ENCODE data around the gene GPR146. TPM values are rescaled to one million over a fixed set of nuclear protein-coding genes. Genes with fewer than 3 reads are reported as not detected.

GPR146 gene
- total RNA-seq, 4 donors from 2014 or later: 9.2 to 14.5 TPM; not detected in 2

GRCh38 chr7:1014681-1015080 lies 29.7 kb upstream of the GPR146 start:
- no peak overlapping the region for H3K27ac ChIP-seq
- in situ Hi-C loops (cut with MboI; ENCODE audit: low pct_ligation_motif_present in 1 of 4, low pct_unique_long_range_greater_than_20kb in 1 of 4, low sequenced_read_pairs in 3 of 4) (no loop called here), intact Hi-C loops (cut with DNase I; ENCODE audit: low total_unique reads) (no loop called here)
- 76% methylated on average over 18 of the region's 20 CpGs; no CpG with 5 or more reads in 1 of the 2 donors for WGBS, 2 donors (ENCODE audit: low coverage in 1 of 2)
- H3K4me3 ChIP-seq: no peak overlapping the region
- no peak for DNase-seq
- no peaks in the 10 kb centered on the region for H3K9me3 ChIP-seq
- no peaks in the 10 kb centered on the region for H3K27me3 ChIP-seq
- H3K4me1 ChIP-seq: no peaks in the 10 kb centered on the region
- no peaks in the 10 kb centered on the region for H3K36me3 ChIP-seq
- TF ChIP-seq POLR2AphosphoS5 (IDR thresholded peaks at IDR 0.05) (no peak), EP300 (IDR thresholded peaks at IDR 0.05; ENCODE audit: low read depth) (no peak), CTCF (IDR thresholded peaks at IDR 0.05) (no peak), POLR2A (IDR thresholded peaks at IDR 0.05) (no peak)

GRCh38 chr7:1015196-1016121 lies 28.9 kb upstream of the GPR146 start:
- H3K27me3 ChIP-seq: no peaks in the 10 kb centered on the region
- in situ Hi-C loops (cut with MboI; ENCODE audit: low pct_ligation_motif_present in 1 of 4, low pct_unique_long_range_greater_than_20kb in 1 of 4, low sequenced_read_pairs in 3 of 4): no loop called here
- no peak for DNase-seq
- H3K9me3 ChIP-seq: no peaks in the 10 kb centered on the region
- WGBS, 2 donors (ENCODE audit: low coverage in 1 of 2): 81 to 86% methylated on average over 5 to 28 of the region's 28 CpGs
- TF ChIP-seq POLR2A (IDR thresholded peaks at IDR 0.05) (no peak), POLR2AphosphoS5 (IDR thresholded peaks at IDR 0.05) (no peak)
- no peaks in the 10 kb centered on the region for H3K36me3 ChIP-seq
- no peak overlapping the region for H3K27ac ChIP-seq
- no peaks in the 10 kb centered on the region for H3K4me1 ChIP-seq
- H3K4me3 ChIP-seq: no peak overlapping the region
- intact Hi-C loops (cut with DNase I; ENCODE audit: low total_unique reads): no loop called here

- DNase-seq: no peak
- no peak overlapping the region for H3K4me3 ChIP-seq
- TF ChIP-seq CTCF (IDR thresholded peaks at IDR 0.05) (no peak), POLR2A (IDR thresholded peaks at IDR 0.05) (no peak), EP300 (IDR thresholded peaks at IDR 0.05; ENCODE audit: low read depth) (no peak), POLR2AphosphoS5 (IDR thresholded peaks at IDR 0.05) (no peak)
- H3K9me3 ChIP-seq: no peaks in the 10 kb centered on the region
- 91% methylated on average over 30 of the region's 51 CpGs; no CpG with 5 or more reads in 1 of the 2 donors for WGBS, 2 donors (ENCODE audit: low coverage in 1 of 2)
- H3K27ac ChIP-seq: no peak overlapping the region
- intact Hi-C loops (cut with DNase I; ENCODE audit: low total_unique reads) (no loop called here), in situ Hi-C loops (cut with MboI; ENCODE audit: low pct_ligation_motif_present in 1 of 4, low pct_unique_long_range_greater_than_20kb in 1 of 4, low sequenced_read_pairs in 3 of 4) (no loop called here)
- H3K4me1 ChIP-seq: no peaks in the 10 kb centered on the region
- no peaks in the 10 kb centered on the region for H3K27me3 ChIP-seq
- H3K36me3 ChIP-seq: no peaks in the 10 kb centered on the region
Measured at GRCh38 chr7:1016577-1017531, 27.5 kb upstream of the GPR146 start.

- Histone ChIP-seq H3K4me1 (no peaks in the 10 kb centered on the region), H3K36me3 (no peaks in the 10 kb centered on the region), H3K9me3 (no peaks in the 10 kb centered on the region), H3K27me3 (no peaks in the 10 kb centered on the region), H3K27ac (no peak overlapping the region), H3K4me3 (no peak overlapping the region)
- intact Hi-C loops (cut with DNase I; ENCODE audit: low total_unique reads): no loop called here
- WGBS, 2 donors (ENCODE audit: low coverage in 1 of 2): 94% methylated on average over 33 of the region's 34 CpGs; no CpG with 5 or more reads in 1 of the 2 donors
- in situ Hi-C loops (cut with MboI; ENCODE audit: low pct_ligation_motif_present in 1 of 4, low pct_unique_long_range_greater_than_20kb in 1 of 4, low sequenced_read_pairs in 3 of 4): no loop called here
- TF ChIP-seq POLR2AphosphoS5 (IDR thresholded peaks at IDR 0.05): no peak
- TF ChIP-seq POLR2A (IDR thresholded peaks at IDR 0.05): no peak
- no peak for TF ChIP-seq CTCF (IDR thresholded peaks at IDR 0.05)
- no peak for TF ChIP-seq EP300 (IDR thresholded peaks at IDR 0.05; ENCODE audit: low read depth)
- no peak for DNase-seq
Measured at GRCh38 chr7:1017586-1018333, 26.6 kb upstream of the GPR146 start.

Measured in transverse colon (tissue), 4 donors.